K562 (cell line): ENCODE results near the gene MRPS35. TPM values are rescaled to one million over a fixed set of nuclear protein-coding genes. Genes with fewer than 3 reads are reported as not detected.

Experiments
- ATAC-seq: fragments of 200-7000 bp; cut with Tn5 transposase; 3 replicates; pipeline ENCODE4 v1.9.1; 2020; ENCODE audit warnings: moderate library complexity
- BruUV-seq: library from RNA; stranded (reverse); fragments of 400-500 nt; replicated peaks from 2 replicates; lab custom pipeline; 2021; lab: Mats Ljungman, UMichigan
- CTCF ChIA-PET: fragments of 300-600 bp; formaldehyde crosslinking; extraction: SDS; loops from one replicate; lab custom pipeline; 2021; ENCODE audit warnings: low intra/inter-chr PET ratio; lab: Yijun Ruan, JAX
- POLR2A ChIA-PET: fragments of 300-600, 350-650 bp; sonication (Branson Sonifier 250); formaldehyde crosslinking; extraction: SDS; loops from one replicate; lab custom pipeline; 2021; ENCODE audit warnings: antibody characterized with exemption, inconsistent platforms; lab: Yijun Ruan, JAX
- DNase-seq, 4 experiments: peaks; one replicate each; pipeline versions ENCODE4 v3.0.0 to v3.0.0-alpha.2; 2011 to 2018; ENCODE audit warnings: low spot score in 3 of 4, mixed read lengths in 3 of 4; ENCODE audit errors: extremely low read depth in 1 of 4
- FAIRE-seq: peaks from 2 replicates; lab custom pipeline; 2011; peaks lifted over from hg19 to GRCh38; lab: Jason Lieb, UNC
- H2AFZ ChIP-seq: 2 replicates; pipeline ENCODE4 v1.6.0; 2011; ENCODE audit warnings: low read depth, low read length, control low read depth, inconsistent platforms
- H3K27ac ChIP-seq: fragments of 200-600 bp; 3 replicates; pipeline ENCODE4 v1.8.0; 2011; ENCODE audit warnings: low read depth, mild to moderate bottlenecking, control low read depth, inconsistent platforms, low read length, moderate library complexity, mixed read lengths; ENCODE audit errors: extremely low read depth
- H3K27me3 ChIP-seq, 2 experiments: fragments of 300-600 bp in 1 of 2; 2 replicates in 1 of 2; 3 replicates in 1 of 2; pipeline versions ENCODE4 v1.6.0 to v1.8.0; 2011; ENCODE audit warnings: inconsistent platforms in 2 of 2, low read length in 2 of 2, mild to moderate bottlenecking in 1 of 2, mixed read lengths in 1 of 2, moderate library complexity in 1 of 2; ENCODE audit not compliant: control insufficient read depth in 2 of 2, insufficient read depth in 2 of 2
- H3K36me3 ChIP-seq: fragments of 300-600 bp; 3 replicates; pipeline ENCODE4 v1.8.0; 2011; ENCODE audit warnings: mild to moderate bottlenecking, low read length, inconsistent platforms; ENCODE audit not compliant: control insufficient read depth, insufficient read depth
- H3K4me1 ChIP-seq, 2 experiments: fragments of 200-600 bp in 1 of 2; replicated peaks in 1 of 2; 2 replicates in 1 of 2; 3 replicates in 1 of 2; pipeline versions ENCODE4 v1.5.1 to v1.8.0; 2011; ENCODE audit warnings: inconsistent platforms in 2 of 2, low read length in 2 of 2, mild to moderate bottlenecking in 1 of 2, mixed read lengths in 1 of 2, moderate library complexity in 1 of 2; ENCODE audit not compliant: control insufficient read depth in 2 of 2, insufficient read depth in 2 of 2
- H3K4me2 ChIP-seq: 2 replicates; pipeline ENCODE4 v1.6.1; 2011; ENCODE audit warnings: low read length, control low read depth, inconsistent platforms, mixed read lengths; ENCODE audit not compliant: insufficient read depth
- H3K4me3 ChIP-seq: fragments of 200-600 bp; sonication (generic), shearing (Covaris generic); 2 replicates; pipeline ENCODE4 v1.5.1; 2016; ENCODE audit warnings: control low read depth, inconsistent platforms
- H3K79me2 ChIP-seq: fragments of 200-600 bp; 3 replicates; pipeline ENCODE4 v1.8.0; 2011; ENCODE audit warnings: low read length, inconsistent platforms; ENCODE audit not compliant: control insufficient read depth, insufficient read depth
- H3K9ac ChIP-seq, 2 experiments: 2 replicates each; pipeline versions ENCODE4 v1.6.0 to v1.6.1; 2011; ENCODE audit warnings: low read depth in 2 of 2, low read length in 2 of 2, control low read depth in 1 of 2, inconsistent platforms in 1 of 2, mild to moderate bottlenecking in 1 of 2, mixed read lengths in 1 of 2; ENCODE audit not compliant: insufficient read depth in 1 of 2
- H3K9me1 ChIP-seq: one replicate; pipeline ENCODE4 v1.6.0; 2011; ENCODE audit warnings: inconsistent platforms, mild to moderate bottlenecking, low read length, moderate library complexity; ENCODE audit not compliant: control insufficient read depth, insufficient read depth
- H3K9me3 ChIP-seq: replicated peaks from 2 replicates; pipeline ENCODE4 v1.5.1; 2011; ENCODE audit warnings: low read depth, low read length, inconsistent platforms; ENCODE audit not compliant: control insufficient read depth, insufficient read depth
- H4K20me1 ChIP-seq: replicated peaks from 2 replicates; pipeline ENCODE4 v1.6.1; 2011; ENCODE audit warnings: low read length, inconsistent platforms, mixed read lengths; ENCODE audit not compliant: control insufficient read depth, insufficient read depth
- ESRRA ChIP-seq: fragments of 450-650 bp; IDR thresholded peaks from 2 replicates; pipeline ENCODE4 v1.6.1; 2014; ENCODE audit warnings: low read depth, mild to moderate bottlenecking, moderate library complexity, borderline replicate concordance
- KDM1A ChIP-seq, 2 experiments: fragments of 450-650 bp; IDR thresholded peaks; 2 replicates each; pipeline ENCODE4 v1.6.1; 2016; ENCODE audit warnings: mild to moderate bottlenecking in 2 of 2
- KLF6 ChIP-seq: fragments of 250-450 bp; sonication (Bioruptor Pico); IDR thresholded peaks from 2 replicates; pipeline ENCODE4 v1.4.0; 2020; ENCODE audit warnings: mild to moderate bottlenecking, moderate library complexity, borderline replicate concordance
- NUFIP1 ChIP-seq: fragments of 450-650 bp; IDR thresholded peaks from 2 replicates; pipeline ENCODE4 v1.6.1; 2018; ENCODE audit not compliant: partially characterized antibody
- RAD21 ChIP-seq, 2 experiments: fragments of 250-450 bp in 1 of 2; fragments of 450-650 bp in 1 of 2; sonication (Bioruptor Pico) in 1 of 2; formaldehyde crosslinking in 1 of 2; IDR thresholded peaks in 1 of 2; conservative IDR thresholded peaks in 1 of 2; 2 replicates each; pipeline versions ENCODE4 v1.4.0 to v1.8.0; 2020 to 2022; ENCODE audit warnings: mild to moderate bottlenecking in 2 of 2, moderate library complexity in 1 of 2
- SPI1 ChIP-seq: IDR thresholded peaks from 2 replicates; pipeline ENCODE4 v1.6.1; 2011; ENCODE audit warnings: low read depth, low read length, control low read depth, borderline replicate concordance
- ZNF41 ChIP-seq: fragments of 250-450 bp; sonication (Bioruptor Pico); conservative IDR thresholded peaks from 2 replicates; pipeline ENCODE4 v1.4.0; 2020; ENCODE audit warnings: mild to moderate bottlenecking
- WGBS: fragments of 100-300 bp; shearing (Covaris generic); methylation state at CpG from one replicate; pipeline ENCODE4 v1.1.6; 2016; ENCODE audit warnings: low coverage, mixed read lengths; ENCODE audit not compliant: insufficient coverage; ENCODE audit errors: missing lambda C conversion rate; 5-methylcytosine and 5-hydroxymethylcytosine counted together
- in situ Hi-C: fragments of 300-500 bp; cut with MboI; formaldehyde crosslinking; loops from 4 replicates; pipeline ENCODE4 v1.15.0; 2018; ENCODE audit warnings: inconsistent platforms, mixed read lengths
- intact Hi-C: fragments of 100-400 bp; cut with micrococcal nuclease; formaldehyde crosslinking; loops from 2 replicates; pipeline ENCODE4 v1.14.2; 2022
- polyA plus RNA-seq, 8 experiments: library from polyadenylated mRNA; depleted of rRNA in 4 of 8; stranded (reverse) in 5 of 8; unstranded in 3 of 8; fragments of >200 nt; fragmentation: Nextera tagmentation in 2 of 8; fragmentation: Illumina TruSeq in 1 of 8; extraction: Ambion mirVana in 2 of 8; extraction: Trizol in 1 of 8; gene quantifications; 2 replicates each; pipeline versions ENCODE4 v1.2.1 to v1.2.3, GENCODE V29; 2011 to 2014; ENCODE audit warnings: inconsistent platforms in 1 of 8, missing spikeins in 1 of 8
- total RNA-seq, 7 experiments: library from RNA; depleted of rRNA in 6 of 7; stranded (reverse); fragments of >200 nt in 6 of 7; fragmentation: Illumina TruSeq in 2 of 7; extraction: Trizol in 2 of 7; gene quantifications; 2 replicates each; pipeline versions ENCODE4 v1.2.1 to v1.2.3, GENCODE V29; 2011 to 2021; ENCODE audit warnings: low replicate concordance in 1 of 7
- TF ChIP-seq, protein P1 (sequence below): sonication (generic); formaldehyde crosslinking; IDR thresholded peaks from 2 replicates; pipeline ENCODE4 v1.8.0; 2023; ENCODE audit warnings: mild to moderate bottlenecking, missing genetic modification reagents
- TF ChIP-seq, protein P2 (sequence below): fragments of 450-650 bp; formaldehyde crosslinking; IDR thresholded peaks from 2 replicates; pipeline ENCODE4 v1.4.0; 2020; ENCODE audit warnings: mild to moderate bottlenecking
- TF ChIP-seq, protein P3 (sequence below), 3 experiments: IDR thresholded peaks in 2 of 3; conservative IDR thresholded peaks in 1 of 3; 2 replicates each; pipeline ENCODE4 v1.5.1; 2011 to 2012; ENCODE audit warnings: low read length in 3 of 3, mild to moderate bottlenecking in 3 of 3, control low read depth in 2 of 3, improper control_type of control experiment in 1 of 3, inconsistent platforms in 1 of 3, low read depth in 1 of 3, mixed read lengths in 1 of 3, moderate library complexity in 1 of 3; ENCODE audit not compliant: insufficient read depth in 2 of 3

The MRPS35 gene
- total and polyA plus RNA-seq, 9 of the 15 experiments (the other 6 are each of a cell fraction or from before 2014, with no cell fraction given), result 79.0 to 183 (median 114) TPM

GRCh38 chr12:27730097-27730588, 19.5 kb downstream of the MRPS35 start (continued):
- TF ChIP-seq, protein P1, sequence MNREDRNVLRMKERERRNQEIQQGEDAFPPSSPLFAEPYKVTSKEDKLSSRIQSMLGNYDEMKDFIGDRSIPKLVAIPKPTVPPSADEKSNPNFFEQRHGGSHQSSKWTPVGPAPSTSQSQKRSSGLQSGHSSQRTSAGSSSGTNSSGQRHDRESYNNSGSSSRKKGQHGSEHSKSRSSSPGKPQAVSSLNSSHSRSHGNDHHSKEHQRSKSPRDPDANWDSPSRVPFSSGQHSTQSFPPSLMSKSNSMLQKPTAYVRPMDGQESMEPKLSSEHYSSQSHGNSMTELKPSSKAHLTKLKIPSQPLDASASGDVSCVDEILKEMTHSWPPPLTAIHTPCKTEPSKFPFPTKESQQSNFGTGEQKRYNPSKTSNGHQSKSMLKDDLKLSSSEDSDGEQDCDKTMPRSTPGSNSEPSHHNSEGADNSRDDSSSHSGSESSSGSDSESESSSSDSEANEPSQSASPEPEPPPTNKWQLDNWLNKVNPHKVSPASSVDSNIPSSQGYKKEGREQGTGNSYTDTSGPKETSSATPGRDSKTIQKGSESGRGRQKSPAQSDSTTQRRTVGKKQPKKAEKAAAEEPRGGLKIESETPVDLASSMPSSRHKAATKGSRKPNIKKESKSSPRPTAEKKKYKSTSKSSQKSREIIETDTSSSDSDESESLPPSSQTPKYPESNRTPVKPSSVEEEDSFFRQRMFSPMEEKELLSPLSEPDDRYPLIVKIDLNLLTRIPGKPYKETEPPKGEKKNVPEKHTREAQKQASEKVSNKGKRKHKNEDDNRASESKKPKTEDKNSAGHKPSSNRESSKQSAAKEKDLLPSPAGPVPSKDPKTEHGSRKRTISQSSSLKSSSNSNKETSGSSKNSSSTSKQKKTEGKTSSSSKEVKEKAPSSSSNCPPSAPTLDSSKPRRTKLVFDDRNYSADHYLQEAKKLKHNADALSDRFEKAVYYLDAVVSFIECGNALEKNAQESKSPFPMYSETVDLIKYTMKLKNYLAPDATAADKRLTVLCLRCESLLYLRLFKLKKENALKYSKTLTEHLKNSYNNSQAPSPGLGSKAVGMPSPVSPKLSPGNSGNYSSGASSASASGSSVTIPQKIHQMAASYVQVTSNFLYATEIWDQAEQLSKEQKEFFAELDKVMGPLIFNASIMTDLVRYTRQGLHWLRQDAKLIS, result no peak
- no peak for TF ChIP-seq ZNF41 (CRISPR knock-in tag)
- no peak for TF ChIP-seq KLF6
- TF ChIP-seq KDM1A (IDR thresholded peaks at IDR 0.05), result no peak
- TF ChIP-seq, all 486 proteins: peak for 3

- Histone ChIP-seq H3K27ac (no peak overlapping the region), H3K79me2 (peaks cover 15% of the 10 kb centered on the region; the same call in 2 of the 3 replicates), H3K36me3 (peaks cover 83% of the 10 kb centered on the region), H3K9ac (no peak overlapping the region), H3K4me3 (no peak overlapping the region), H2AFZ (no peak overlapping the region), H3K4me2 (no peak overlapping the region), H3K27me3 (no peaks in the 10 kb centered on the region), H3K9me1 (no peaks in the 10 kb centered on the region), H3K4me1 (no peaks in the 10 kb centered on the region), H3K9me3 (no peaks in the 10 kb centered on the region), H4K20me1 (no peaks in the 10 kb centered on the region)
- WGBS, result 49% methylated on average over 2 of the region's 2 CpGs
- DNase-seq, result peak in 2 of 4 experiments; percentile 23 to 25
- TF ChIP-seq, protein P2, sequence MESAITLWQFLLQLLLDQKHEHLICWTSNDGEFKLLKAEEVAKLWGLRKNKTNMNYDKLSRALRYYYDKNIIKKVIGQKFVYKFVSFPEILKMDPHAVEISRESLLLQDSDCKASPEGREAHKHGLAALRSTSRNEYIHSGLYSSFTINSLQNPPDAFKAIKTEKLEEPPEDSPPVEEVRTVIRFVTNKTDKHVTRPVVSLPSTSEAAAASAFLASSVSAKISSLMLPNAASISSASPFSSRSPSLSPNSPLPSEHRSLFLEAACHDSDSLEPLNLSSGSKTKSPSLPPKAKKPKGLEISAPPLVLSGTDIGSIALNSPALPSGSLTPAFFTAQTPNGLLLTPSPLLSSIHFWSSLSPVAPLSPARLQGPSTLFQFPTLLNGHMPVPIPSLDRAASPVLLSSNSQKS (CRISPR knock-in tag), result no peak
- TF ChIP-seq, protein P3, sequence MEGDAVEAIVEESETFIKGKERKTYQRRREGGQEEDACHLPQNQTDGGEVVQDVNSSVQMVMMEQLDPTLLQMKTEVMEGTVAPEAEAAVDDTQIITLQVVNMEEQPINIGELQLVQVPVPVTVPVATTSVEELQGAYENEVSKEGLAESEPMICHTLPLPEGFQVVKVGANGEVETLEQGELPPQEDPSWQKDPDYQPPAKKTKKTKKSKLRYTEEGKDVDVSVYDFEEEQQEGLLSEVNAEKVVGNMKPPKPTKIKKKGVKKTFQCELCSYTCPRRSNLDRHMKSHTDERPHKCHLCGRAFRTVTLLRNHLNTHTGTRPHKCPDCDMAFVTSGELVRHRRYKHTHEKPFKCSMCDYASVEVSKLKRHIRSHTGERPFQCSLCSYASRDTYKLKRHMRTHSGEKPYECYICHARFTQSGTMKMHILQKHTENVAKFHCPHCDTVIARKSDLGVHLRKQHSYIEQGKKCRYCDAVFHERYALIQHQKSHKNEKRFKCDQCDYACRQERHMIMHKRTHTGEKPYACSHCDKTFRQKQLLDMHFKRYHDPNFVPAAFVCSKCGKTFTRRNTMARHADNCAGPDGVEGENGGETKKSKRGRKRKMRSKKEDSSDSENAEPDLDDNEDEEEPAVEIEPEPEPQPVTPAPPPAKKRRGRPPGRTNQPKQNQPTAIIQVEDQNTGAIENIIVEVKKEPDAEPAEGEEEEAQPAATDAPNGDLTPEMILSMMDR (IDR thresholded peaks at IDR 0.05 in 2 of 3, conservative IDR thresholded peaks at IDR 0.05 in 1 of 3; ENCODE audit: insufficient read depth in 2 of 3, low read depth in 1 of 3, low read length in 3 of 3), result peak; percentile 17 to 44 (median 41); a peak in 4 of 6 replicates
- TF ChIP-seq ESRRA, result peak; percentile 64
- no peak for TF ChIP-seq NUFIP1
- 0 out of 4 replicates have a peak, but pooled peaks of 1 of the 2 experiments have one; percentile 21 for TF ChIP-seq RAD21 (CRISPR knock-in tag; conservative IDR thresholded peaks at IDR 0.05 in 1 of 2, IDR thresholded peaks at IDR 0.05 in 1 of 2)
- TF ChIP-seq SPI1, result no peak
- CTCF ChIA-PET, result interaction anchor here (0.6 to 2.3 kb wide), 6 partner anchors 89 to 1140 kb away, joined by 3 to 20 read pairs (median 4); no protein-coding TSS in a partner anchor
- intact Hi-C loops, result loop anchor here (2.0 to 10.0 kb wide), 3 partner anchors 89 to 1143 kb away; no protein-coding TSS in a partner anchor
- no TSS peak for BruUV-seq
- ATAC-seq, result peak; percentile 78
- in situ Hi-C loops, result no loop called here
- FAIRE-seq, result peak; percentile 77
- POLR2A ChIA-PET, result interaction anchor here (1.4 kb wide), 1 partner anchor 209 kb away, joined by 3 read pairs; no protein-coding TSS in a partner anchor
Measured at GRCh38 chr12:27732281-27732680, 21.6 kb downstream of the MRPS35 start.
